Prostate gland (tissue), 2 donors: ENCODE results near the gene TMEM38A.

Experiments used
- POLR2AphosphoS5 ChIP-seq: sonication (generic); formaldehyde crosslinking; IDR thresholded peaks from one replicate; pipeline ENCODE4 v1.6.1; 2017; ENCODE audit warnings: antibody characterized with exemption
- TF ChIP-seq, protein P1 (sequence below), 4 experiments: fragments of 200-600 bp in 2 of 4; fragments of 450-650 bp in 2 of 4; sonication (generic) in 2 of 4; IDR thresholded peaks; 1 replicate in 3 of 4; 2 replicates in 1 of 4; pipeline ENCODE4 v1.5.1; 2016 to 2019; ENCODE audit warnings: antibody characterized with exemption in 4 of 4, mild to moderate bottlenecking in 2 of 4, moderate library complexity in 2 of 4

GRCh38 chr19:16688084-16688483, 27.1 kb downstream of the TMEM38A start:
- TF ChIP-seq POLR2AphosphoS5: no peak
- TF ChIP-seq, protein P1, sequence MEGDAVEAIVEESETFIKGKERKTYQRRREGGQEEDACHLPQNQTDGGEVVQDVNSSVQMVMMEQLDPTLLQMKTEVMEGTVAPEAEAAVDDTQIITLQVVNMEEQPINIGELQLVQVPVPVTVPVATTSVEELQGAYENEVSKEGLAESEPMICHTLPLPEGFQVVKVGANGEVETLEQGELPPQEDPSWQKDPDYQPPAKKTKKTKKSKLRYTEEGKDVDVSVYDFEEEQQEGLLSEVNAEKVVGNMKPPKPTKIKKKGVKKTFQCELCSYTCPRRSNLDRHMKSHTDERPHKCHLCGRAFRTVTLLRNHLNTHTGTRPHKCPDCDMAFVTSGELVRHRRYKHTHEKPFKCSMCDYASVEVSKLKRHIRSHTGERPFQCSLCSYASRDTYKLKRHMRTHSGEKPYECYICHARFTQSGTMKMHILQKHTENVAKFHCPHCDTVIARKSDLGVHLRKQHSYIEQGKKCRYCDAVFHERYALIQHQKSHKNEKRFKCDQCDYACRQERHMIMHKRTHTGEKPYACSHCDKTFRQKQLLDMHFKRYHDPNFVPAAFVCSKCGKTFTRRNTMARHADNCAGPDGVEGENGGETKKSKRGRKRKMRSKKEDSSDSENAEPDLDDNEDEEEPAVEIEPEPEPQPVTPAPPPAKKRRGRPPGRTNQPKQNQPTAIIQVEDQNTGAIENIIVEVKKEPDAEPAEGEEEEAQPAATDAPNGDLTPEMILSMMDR (IDR thresholded peaks at IDR 0.05): no peak
